Measurements from ENCODE around the gene MCF2L. TPM values are rescaled to one million over a fixed set of nuclear protein-coding genes. Genes with fewer than 3 reads are reported as not detected.

MCF2L gene
- total and polyA plus RNA-seq, 10 of the 15 experiments (the other 5 are each of a cell fraction or from before 2014, with no cell fraction given): 0.06 to 1.1 (median 0.21) TPM; not detected in 2

DNA sequence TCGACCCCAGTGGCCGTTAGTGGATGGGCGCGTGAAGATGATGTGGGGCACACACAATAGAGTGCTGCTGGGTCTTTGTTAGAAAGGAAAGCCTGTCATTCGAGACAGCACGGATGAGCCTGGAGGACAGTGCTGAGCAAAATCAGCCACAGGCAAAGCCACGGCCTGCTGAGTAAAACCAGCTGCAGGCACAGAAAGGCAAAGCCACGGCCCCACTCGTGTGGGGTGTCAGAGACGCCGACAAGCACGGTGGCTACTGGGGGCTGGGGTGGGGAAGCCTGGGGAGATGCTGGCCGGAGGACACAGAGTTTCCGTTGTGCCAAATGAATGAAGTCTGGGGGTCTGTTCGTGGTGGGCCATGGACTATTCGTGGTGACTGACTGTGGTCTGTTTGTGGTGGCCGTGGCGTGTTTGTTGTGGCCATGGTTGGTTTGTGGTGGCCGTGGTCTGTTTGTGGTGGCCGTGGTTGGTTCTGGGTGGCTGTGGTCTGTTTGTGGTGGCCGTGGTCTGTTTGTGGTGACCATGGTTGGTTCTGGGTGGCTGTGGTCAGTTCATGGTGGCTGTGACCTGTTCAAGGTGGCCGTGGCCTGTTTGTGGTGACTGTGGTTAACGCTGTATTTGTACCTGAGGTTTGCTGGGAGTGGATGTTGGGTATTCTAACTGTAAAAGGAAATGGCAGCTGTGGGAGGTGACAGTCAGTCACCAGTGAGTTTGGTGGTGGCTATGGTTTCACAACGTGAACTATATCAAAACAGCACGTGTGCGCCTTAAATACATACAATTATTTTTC, 36.3 kb downstream of the MCF2L start:
- RAD21 ChIA-PET (ENCODE audit: unreplicated experiment): no interaction called here
- Histone ChIP-seq H4K20me1 (ENCODE audit: control insufficient read depth, insufficient read depth) (no peaks in the 10 kb centered on the region), H3K9me3 (replicated peaks; ENCODE audit: control insufficient read depth, insufficient read depth, low read length) (no peaks in the 10 kb centered on the region; the same call in 2 of the 3 replicates), H3K27me3 (replicated peaks in 1 of 2; ENCODE audit: control insufficient read depth in 2 of 2, insufficient read depth in 2 of 2, low read length in 1 of 2) (no peaks in the 10 kb centered on the region), H3K4me2 (ENCODE audit: control insufficient read depth, insufficient read depth) (no peak overlapping the region), H3K27ac (ENCODE audit: control insufficient read depth, insufficient read depth) (no peak overlapping the region), H3K4me1 (ENCODE audit: control insufficient read depth, insufficient read depth, low read length) (no peaks in the 10 kb centered on the region), H3K4me3 (no peak overlapping the region), H3K9ac (ENCODE audit: control insufficient read depth, insufficient read depth, low read length) (no peak overlapping the region), H3K79me2 (ENCODE audit: control insufficient read depth, insufficient read depth, low read length) (no peaks in the 10 kb centered on the region), H2AFZ (ENCODE audit: control insufficient read depth, low read depth, low read length) (no peak overlapping the region), H3K36me3 (ENCODE audit: control insufficient read depth in 2 of 2, insufficient read depth in 2 of 2, low read length in 1 of 2) (no peaks in the 10 kb centered on the region)
- DNase-seq (ENCODE audit: low read depth, low spot score) (no peak), ATAC-seq (no peak), FAIRE-seq (no peak)
- CTCF ChIA-PET: no interaction called here
- no TSS peak for BruUV-seq (replicated peaks)
- TF ChIP-seq BHLHE40 (IDR thresholded peaks at IDR 0.05; ENCODE audit: borderline replicate concordance in 1 of 2, low read depth in 2 of 2, low read length in 1 of 2): 0 out of 4 replicates have a peak, but pooled peaks of 1 of the 2 experiments have one; percentile 17
- TF ChIP-seq, protein P1, sequence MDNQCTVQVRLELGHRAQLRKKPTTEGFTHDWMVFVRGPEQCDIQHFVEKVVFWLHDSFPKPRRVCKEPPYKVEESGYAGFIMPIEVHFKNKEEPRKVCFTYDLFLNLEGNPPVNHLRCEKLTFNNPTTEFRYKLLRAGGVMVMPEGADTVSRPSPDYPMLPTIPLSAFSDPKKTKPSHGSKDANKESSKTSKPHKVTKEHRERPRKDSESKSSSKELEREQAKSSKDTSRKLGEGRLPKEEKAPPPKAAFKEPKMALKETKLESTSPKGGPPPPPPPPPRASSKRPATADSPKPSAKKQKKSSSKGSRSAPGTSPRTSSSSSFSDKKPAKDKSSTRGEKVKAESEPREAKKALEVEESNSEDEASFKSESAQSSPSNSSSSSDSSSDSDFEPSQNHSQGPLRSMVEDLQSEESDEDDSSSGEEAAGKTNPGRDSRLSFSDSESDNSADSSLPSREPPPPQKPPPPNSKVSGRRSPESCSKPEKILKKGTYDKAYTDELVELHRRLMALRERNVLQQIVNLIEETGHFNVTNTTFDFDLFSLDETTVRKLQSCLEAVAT (IDR thresholded peaks at IDR 0.05): peak; percentile 88
- no peak for TF ChIP-seq SMARCA5 (IDR thresholded peaks at IDR 0.05)
- TF ChIP-seq RUNX3 (IDR thresholded peaks at IDR 0.05; ENCODE audit: low read length): peak; percentile 58
- no peak for TF ChIP-seq NFYA (IDR thresholded peaks at IDR 0.05; ENCODE audit: borderline replicate concordance, low read depth, low read length)
- SMC1A ChIA-PET (ENCODE audit: uncharacterized antibody, unreplicated experiment): no interaction called here
- POLR2A ChIA-PET: no interaction called here
- in situ Hi-C loops (cut with MboI): no loop called here
- WGBS (ENCODE audit: insufficient coverage, insufficient replicate concordance, low lambda C conversion rate, missing lambda C conversion rate): 36% methylated on average over 23 of the region's 26 CpGs
- intact Hi-C loops (cut with micrococcal nuclease; ENCODE audit: unreplicated experiment): no loop called here

DNA sequence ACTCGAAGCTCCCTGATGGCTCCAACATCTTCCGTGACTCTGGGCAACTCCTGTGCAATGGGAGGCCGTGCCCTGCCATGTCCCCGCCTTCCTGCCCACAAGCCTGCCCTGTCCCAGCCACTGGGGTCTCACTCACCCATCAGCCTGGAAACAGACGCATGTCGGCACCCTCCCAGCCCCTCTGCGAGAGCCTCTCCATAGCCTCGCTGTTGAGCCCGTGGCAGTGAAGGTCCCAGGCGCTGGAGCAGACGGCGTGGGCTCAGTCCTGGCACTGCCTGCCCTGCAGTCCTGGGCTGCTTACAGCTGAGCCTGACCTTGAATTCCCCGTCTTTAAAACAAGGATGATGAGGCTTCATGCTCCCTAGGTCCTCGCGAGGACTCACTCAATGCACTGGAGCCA, 37.0 kb downstream of the MCF2L start:
- ChIA-PET RAD21 (ENCODE audit: unreplicated experiment) (no interaction called here), SMC1A (ENCODE audit: uncharacterized antibody, unreplicated experiment) (no interaction called here), CTCF (no interaction called here), POLR2A (no interaction called here)
- Histone ChIP-seq H3K9me3 (replicated peaks; ENCODE audit: control insufficient read depth, insufficient read depth, low read length) (no peaks in the 10 kb centered on the region; the same call in 2 of the 3 replicates), H3K4me1 (ENCODE audit: control insufficient read depth, insufficient read depth, low read length) (no peaks in the 10 kb centered on the region), H3K27me3 (replicated peaks in 1 of 2; ENCODE audit: control insufficient read depth in 2 of 2, insufficient read depth in 2 of 2, low read length in 1 of 2) (no peaks in the 10 kb centered on the region), H3K9ac (ENCODE audit: control insufficient read depth, insufficient read depth, low read length) (no peak overlapping the region), H3K36me3 (ENCODE audit: control insufficient read depth in 2 of 2, insufficient read depth in 2 of 2, low read length in 1 of 2) (no peaks in the 10 kb centered on the region), H3K79me2 (ENCODE audit: control insufficient read depth, insufficient read depth, low read length) (no peaks in the 10 kb centered on the region), H3K27ac (ENCODE audit: control insufficient read depth, insufficient read depth) (no peak overlapping the region), H3K4me2 (ENCODE audit: control insufficient read depth, insufficient read depth) (no peak overlapping the region), H3K4me3 (no peak overlapping the region), H2AFZ (ENCODE audit: control insufficient read depth, low read depth, low read length) (no peak overlapping the region), H4K20me1 (ENCODE audit: control insufficient read depth, insufficient read depth) (no peaks in the 10 kb centered on the region)
- intact Hi-C loops (cut with micrococcal nuclease; ENCODE audit: unreplicated experiment): no loop called here
- DNase-seq (ENCODE audit: low read depth, low spot score) (no peak), ATAC-seq (no peak), FAIRE-seq (no peak)
- WGBS (ENCODE audit: insufficient coverage, insufficient replicate concordance, low lambda C conversion rate, missing lambda C conversion rate): 60% methylated on average over 15 of the region's 15 CpGs
- no TSS peak for BruUV-seq (replicated peaks)
- in situ Hi-C loops (cut with MboI): no loop called here
- no peak for TF ChIP-seq NFIC (IDR thresholded peaks at IDR 0.05; ENCODE audit: low read depth, low read length)
- TF ChIP-seq RBBP5 (conservative IDR thresholded peaks at IDR 0.05): no peak
- no peak for TF ChIP-seq FOXM1 (IDR thresholded peaks at IDR 0.05; ENCODE audit: low read depth, low read length)
- TF ChIP-seq, protein P2, sequence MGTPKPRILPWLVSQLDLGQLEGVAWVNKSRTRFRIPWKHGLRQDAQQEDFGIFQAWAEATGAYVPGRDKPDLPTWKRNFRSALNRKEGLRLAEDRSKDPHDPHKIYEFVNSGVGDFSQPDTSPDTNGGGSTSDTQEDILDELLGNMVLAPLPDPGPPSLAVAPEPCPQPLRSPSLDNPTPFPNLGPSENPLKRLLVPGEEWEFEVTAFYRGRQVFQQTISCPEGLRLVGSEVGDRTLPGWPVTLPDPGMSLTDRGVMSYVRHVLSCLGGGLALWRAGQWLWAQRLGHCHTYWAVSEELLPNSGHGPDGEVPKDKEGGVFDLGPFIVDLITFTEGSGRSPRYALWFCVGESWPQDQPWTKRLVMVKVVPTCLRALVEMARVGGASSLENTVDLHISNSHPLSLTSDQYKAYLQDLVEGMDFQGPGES (IDR thresholded peaks at IDR 0.05): no peak
- no peak for TF ChIP-seq POLR2AphosphoS5 (IDR thresholded peaks at IDR 0.05; ENCODE audit: low read length)
- TF ChIP-seq CHD1 (IDR thresholded peaks at IDR 0.05; ENCODE audit: low read depth, low read length): no peak
- no peak for TF ChIP-seq SMC3 (IDR thresholded peaks at IDR 0.05; ENCODE audit: borderline replicate concordance, low read length)
- TF ChIP-seq, protein P3, sequence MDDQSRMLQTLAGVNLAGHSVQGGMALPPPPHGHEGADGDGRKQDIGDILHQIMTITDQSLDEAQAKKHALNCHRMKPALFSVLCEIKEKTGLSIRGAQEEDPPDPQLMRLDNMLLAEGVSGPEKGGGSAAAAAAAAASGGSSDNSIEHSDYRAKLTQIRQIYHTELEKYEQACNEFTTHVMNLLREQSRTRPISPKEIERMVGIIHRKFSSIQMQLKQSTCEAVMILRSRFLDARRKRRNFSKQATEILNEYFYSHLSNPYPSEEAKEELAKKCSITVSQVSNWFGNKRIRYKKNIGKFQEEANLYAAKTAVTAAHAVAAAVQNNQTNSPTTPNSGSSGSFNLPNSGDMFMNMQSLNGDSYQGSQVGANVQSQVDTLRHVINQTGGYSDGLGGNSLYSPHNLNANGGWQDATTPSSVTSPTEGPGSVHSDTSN (IDR thresholded peaks at IDR 0.05; ENCODE audit: insufficient replicate concordance, low read depth, low read length): no peak
- TF ChIP-seq ZNF622 (IDR thresholded peaks at IDR 0.05): no peak
